K562 (cell line): Measurements from ENCODE around the gene DAGLA. TPM values are rescaled to one million over a fixed set of nuclear protein-coding genes. Genes with fewer than 3 reads are reported as not detected.

Source experiments
- CCAR2 ChIP-seq: fragments of 200-400 bp; formaldehyde crosslinking; IDR thresholded peaks from 2 replicates; pipeline ENCODE4 v1.6.1; 2017; ENCODE audit warnings: mild to moderate bottlenecking, low read depth, low read length
- CTCF ChIP-seq, 3 experiments: IDR thresholded peaks in 2 of 3; conservative IDR thresholded peaks in 1 of 3; 2 replicates each; pipeline ENCODE4 v1.5.1; 2011 to 2012; ENCODE audit warnings: low read length in 3 of 3, mild to moderate bottlenecking in 3 of 3, control low read depth in 2 of 3, improper control_type of control experiment in 1 of 3, inconsistent platforms in 1 of 3, low read depth in 1 of 3, mixed read lengths in 1 of 3, moderate library complexity in 1 of 3; ENCODE audit not compliant: insufficient read depth in 2 of 3
- CXXC5 ChIP-seq: fragments of 250-450 bp; sonication (Bioruptor Pico); IDR thresholded peaks from 2 replicates; pipeline ENCODE4 v1.8.0; 2022; ENCODE audit warnings: inconsistent platforms, mild to moderate bottlenecking, moderate library complexity
- DACH1 ChIP-seq: fragments of 450-650 bp; IDR thresholded peaks from 2 replicates; pipeline ENCODE4 v1.6.1; 2018; ENCODE audit not compliant: partially characterized antibody
- DMBX1 ChIP-seq: fragments of 250-450 bp; sonication (Bioruptor Pico); IDR thresholded peaks from 2 replicates; pipeline ENCODE4 v1.8.0; 2022; ENCODE audit warnings: inconsistent platforms, mild to moderate bottlenecking, moderate library complexity, borderline replicate concordance
- E2F3 ChIP-seq: fragments of 250-450 bp; sonication (Bioruptor Pico); IDR thresholded peaks from 2 replicates; pipeline ENCODE4 v1.4.0; 2020; ENCODE audit warnings: mild to moderate bottlenecking
- ERF ChIP-seq: fragments of 450-650 bp; formaldehyde crosslinking; IDR thresholded peaks from 2 replicates; pipeline ENCODE4 v1.4.0; 2020; ENCODE audit warnings: mild to moderate bottlenecking, mixed read lengths
- FOXA3 ChIP-seq, 2 experiments: fragments of 450-650 bp in 1 of 2; sonication (generic) in 1 of 2; formaldehyde crosslinking; IDR thresholded peaks in 1 of 2; conservative IDR thresholded peaks in 1 of 2; 2 replicates each; pipeline versions ENCODE4 v1.4.0 to v1.8.0; 2020 to 2022; ENCODE audit warnings: mild to moderate bottlenecking in 2 of 2, missing genetic modification reagents in 1 of 2
- GABPB2 ChIP-seq: fragments of 250-450 bp; sonication (Bioruptor Pico); conservative IDR thresholded peaks from 2 replicates; pipeline ENCODE4 v1.5.1; 2021; ENCODE audit warnings: mild to moderate bottlenecking
- HDAC6 ChIP-seq: IDR thresholded peaks from 2 replicates; pipeline ENCODE4 v1.6.1; 2012; ENCODE audit warnings: low read depth, mild to moderate bottlenecking, control low read depth, inconsistent platforms, low read length, moderate library complexity
- ID3 ChIP-seq, 2 experiments: fragments of 250-450 bp in 1 of 2; fragments of 450-650 bp in 1 of 2; sonication (Bioruptor Pico) in 1 of 2; IDR thresholded peaks; 2 replicates each; pipeline versions ENCODE4 v1.6.1 to v1.8.0; 2016 to 2021; ENCODE audit warnings: mild to moderate bottlenecking in 2 of 2, moderate library complexity in 2 of 2, missing compliant biosample characterization in 1 of 2, missing genetic modification characterization in 1 of 2
- KDM1A ChIP-seq, 2 experiments: fragments of 450-650 bp; IDR thresholded peaks; 2 replicates each; pipeline ENCODE4 v1.6.1; 2016; ENCODE audit warnings: mild to moderate bottlenecking in 2 of 2
- PATZ1 ChIP-seq: fragments of 250-450 bp; sonication (Bioruptor Pico); IDR thresholded peaks from 2 replicates; pipeline ENCODE4 v1.5.0; 2020; ENCODE audit warnings: mild to moderate bottlenecking, borderline replicate concordance
- POLR2G ChIP-seq: fragments of 200-400 bp; formaldehyde crosslinking; IDR thresholded peaks from 2 replicates; pipeline ENCODE4 v1.6.1; 2017; ENCODE audit warnings: low read depth, mild to moderate bottlenecking, antibody characterized with exemption, low read length, moderate library complexity
- RCOR1 ChIP-seq, 2 experiments: IDR thresholded peaks; 2 replicates each; pipeline ENCODE4 v1.6.1; 2012; ENCODE audit warnings: low read depth in 2 of 2, low read length in 2 of 2, borderline replicate concordance in 1 of 2, improper control_type of control experiment in 1 of 2
- SMAD1 ChIP-seq: fragments of 150-350 bp; IDR thresholded peaks from 2 replicates; pipeline ENCODE4 v1.6.1; 2014; ENCODE audit warnings: low read length, low read depth; ENCODE audit not compliant: partially characterized antibody
- TAL1 ChIP-seq: fragments of 450-650 bp; IDR thresholded peaks from 2 replicates; pipeline ENCODE4 v1.6.1; 2016; ENCODE audit warnings: mild to moderate bottlenecking
- ZNF23 ChIP-seq: fragments of 250-450 bp; sonication (Bioruptor Pico); IDR thresholded peaks from 2 replicates; pipeline ENCODE4 v1.4.0; 2020; ENCODE audit warnings: mild to moderate bottlenecking
- ZNF324 ChIP-seq: fragments of 250-450 bp; sonication (Bioruptor Pico); IDR thresholded peaks from 2 replicates; pipeline ENCODE4 v1.4.0; 2020; ENCODE audit warnings: mild to moderate bottlenecking
- ZNF395 ChIP-seq: fragments of 200-800 bp; sonication (Bioruptor generic); IDR thresholded peaks from 2 replicates; pipeline ENCODE4 v1.6.1; 2017; ENCODE audit warnings: missing genetic modification characterization, missing compliant biosample characterization
- ZNF444 ChIP-seq: fragments of 250-450 bp; sonication (Bioruptor Pico); IDR thresholded peaks from 2 replicates; pipeline ENCODE4 v1.4.0; 2020; ENCODE audit warnings: mild to moderate bottlenecking, moderate library complexity
- ZNF507 ChIP-seq: conservative IDR thresholded peaks from 2 replicates; pipeline ENCODE4 v1.6.1; 2017; ENCODE audit warnings: missing genetic modification characterization, missing compliant biosample characterization
- ZNF57 ChIP-seq: fragments of 450-650 bp; formaldehyde crosslinking; IDR thresholded peaks from 2 replicates; pipeline ENCODE4 v1.4.0; 2020; ENCODE audit warnings: mild to moderate bottlenecking, moderate library complexity
- ZNF699 ChIP-seq: fragments of 250-450 bp; sonication (Bioruptor Pico); IDR thresholded peaks from 2 replicates; pipeline ENCODE4 v1.8.0; 2021; ENCODE audit warnings: mild to moderate bottlenecking, moderate library complexity; ENCODE audit not compliant: insufficient replicate concordance
- polyA plus RNA-seq, 8 experiments: library from polyadenylated mRNA; depleted of rRNA in 4 of 8; stranded (reverse) in 5 of 8; unstranded in 3 of 8; fragments of >200 nt; fragmentation: Nextera tagmentation in 2 of 8; fragmentation: Illumina TruSeq in 1 of 8; extraction: Ambion mirVana in 2 of 8; extraction: Trizol in 1 of 8; gene quantifications; 2 replicates each; pipeline versions ENCODE4 v1.2.1 to v1.2.3, GENCODE V29; 2011 to 2014; ENCODE audit warnings: inconsistent platforms in 1 of 8, missing spikeins in 1 of 8
- total RNA-seq, 7 experiments: library from RNA; depleted of rRNA in 6 of 7; stranded (reverse); fragments of >200 nt in 6 of 7; fragmentation: Illumina TruSeq in 2 of 7; extraction: Trizol in 2 of 7; gene quantifications; 2 replicates each; pipeline versions ENCODE4 v1.2.1 to v1.2.3, GENCODE V29; 2011 to 2021; ENCODE audit warnings: low replicate concordance in 1 of 7

Gene DAGLA
- total and polyA plus RNA-seq, 9 of the 15 experiments (the other 6 are each of a cell fraction or from before 2014, with no cell fraction given): 0.03 to 0.16 (median 0.04) TPM; not detected in 4

GRCh38 chr11:61776561-61777075 lies 96.4 kb downstream of the DAGLA start (continued):
- TF ChIP-seq PATZ1 (CRISPR knock-in tag) (no peak), FOXA3 (CRISPR knock-in tag; conservative IDR thresholded peaks at IDR 0.05 in 1 of 2, IDR thresholded peaks at IDR 0.05 in 1 of 2) (no peak), ZNF395 (CRISPR knock-in tag) (no peak), GABPB2 (CRISPR knock-in tag) (no peak), ID3 (CRISPR knock-in tag; IDR thresholded peaks at IDR 0.05) (no peak), ID3 (tag; IDR thresholded peaks at IDR 0.05) (no peak), DMBX1 (no peak), ZNF23 (no peak), DACH1 (peak; percentile 16), TAL1 (no peak), KDM1A (IDR thresholded peaks at IDR 0.05) (no peak), CXXC5 (no peak), ZNF699 (CRISPR knock-in tag) (no peak), CTCF (IDR thresholded peaks at IDR 0.05 in 2 of 3, conservative IDR thresholded peaks at IDR 0.05 in 1 of 3; ENCODE audit: insufficient read depth in 2 of 3, low read depth in 1 of 3, low read length in 3 of 3) (peak; percentile 89 to 93 (median 92)), ERF (CRISPR knock-in tag) (no peak), ZNF324 (no peak), CCAR2 (no peak), E2F3 (CRISPR knock-in tag) (no peak), POLR2G (no peak; the same call in none of the 2 replicates), RCOR1 (IDR thresholded peaks at IDR 0.05; ENCODE audit: borderline replicate concordance in 1 of 2, low read depth in 2 of 2, low read length in 2 of 2) (peak in 1 of 2 experiments; percentile 52; a peak in 1 of 4 replicates), ZNF444 (CRISPR knock-in tag) (no peak), HDAC6 (no peak), SMAD1 (no peak), ZNF57 (CRISPR knock-in tag) (no peak), ZNF507 (tag) (no peak)
